GM12892 (cell line): ENCODE results near the gene ANXA5.

Source experiments
- POLR2A ChIP-seq: IDR thresholded peaks from 2 replicates; pipeline ENCODE4 v1.6.1; 2011; ENCODE audit warnings: low read depth, low read length, control low read depth
- TAF1 ChIP-seq: IDR thresholded peaks from 2 replicates; pipeline ENCODE4 v1.6.1; 2011; ENCODE audit warnings: low read depth, mild to moderate bottlenecking, control low read depth, low read length, borderline replicate concordance

- TF ChIP-seq POLR2A, result no peak
- no peak for TF ChIP-seq TAF1
Measured at GRCh38 chr4:121724671-121725070, 27.9 kb upstream of the ANXA5 start.
